Upper lobe of left lung (tissue), 4 donors: Measurements from ENCODE around the gene LGALS1.

Experiments
- EP300 ChIP-seq, 4 donors: sonication (generic); formaldehyde crosslinking; IDR thresholded peaks; one replicate each; pipeline ENCODE4 v1.5.1; 2017; ENCODE audit warnings: antibody characterized with exemption in 4 of 4, control low read depth in 2 of 4
- POLR2AphosphoS5 ChIP-seq, 2 donors: sonication (generic); formaldehyde crosslinking; IDR thresholded peaks; one replicate each; pipeline ENCODE4 v1.5.1; 2017; ENCODE audit warnings: antibody characterized with exemption in 2 of 2
- TF ChIP-seq, protein P1 (sequence below), 6 experiments: fragments of 450-650 bp in 4 of 6; fragments of 200-600 bp in 2 of 6; sonication (generic) in 2 of 6; IDR thresholded peaks; one replicate each; pipeline ENCODE4 v1.5.1; 2016 to 2019; ENCODE audit warnings: antibody characterized with exemption in 6 of 6

DNA sequence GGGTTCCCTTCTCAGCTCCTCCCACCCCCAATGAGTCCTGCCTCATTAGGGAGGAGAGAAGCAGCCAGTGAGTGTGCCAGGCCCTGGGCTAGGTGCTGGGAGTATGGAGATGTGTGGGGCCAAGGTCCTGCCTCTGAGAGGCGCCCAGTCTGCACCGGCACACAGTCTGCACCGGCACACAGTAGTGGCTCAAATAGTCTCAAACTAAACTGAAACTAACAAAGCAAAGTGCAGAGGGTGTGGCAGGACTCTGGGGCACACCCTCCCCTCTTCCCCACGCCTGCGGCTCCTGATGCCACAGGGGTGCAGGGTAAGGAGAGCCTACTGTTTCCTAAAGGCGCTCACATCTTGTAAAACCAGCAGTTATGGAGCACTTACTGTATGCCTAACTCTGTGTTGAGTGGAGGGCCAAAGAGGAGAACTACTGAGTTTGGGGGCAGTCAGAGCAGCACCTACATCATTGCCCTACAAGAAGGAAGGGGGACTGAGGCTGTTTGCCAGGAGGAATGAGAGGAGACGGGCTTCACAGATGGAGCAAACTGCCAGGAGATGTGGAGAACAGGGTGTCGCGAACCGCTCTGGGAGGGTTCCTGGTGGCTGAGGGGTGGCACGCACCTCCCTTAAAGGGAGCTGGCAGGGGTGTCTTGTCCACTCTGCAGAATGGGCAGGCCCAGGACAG lies 36.9 kb upstream of the LGALS1 start:
- TF ChIP-seq, protein P1, sequence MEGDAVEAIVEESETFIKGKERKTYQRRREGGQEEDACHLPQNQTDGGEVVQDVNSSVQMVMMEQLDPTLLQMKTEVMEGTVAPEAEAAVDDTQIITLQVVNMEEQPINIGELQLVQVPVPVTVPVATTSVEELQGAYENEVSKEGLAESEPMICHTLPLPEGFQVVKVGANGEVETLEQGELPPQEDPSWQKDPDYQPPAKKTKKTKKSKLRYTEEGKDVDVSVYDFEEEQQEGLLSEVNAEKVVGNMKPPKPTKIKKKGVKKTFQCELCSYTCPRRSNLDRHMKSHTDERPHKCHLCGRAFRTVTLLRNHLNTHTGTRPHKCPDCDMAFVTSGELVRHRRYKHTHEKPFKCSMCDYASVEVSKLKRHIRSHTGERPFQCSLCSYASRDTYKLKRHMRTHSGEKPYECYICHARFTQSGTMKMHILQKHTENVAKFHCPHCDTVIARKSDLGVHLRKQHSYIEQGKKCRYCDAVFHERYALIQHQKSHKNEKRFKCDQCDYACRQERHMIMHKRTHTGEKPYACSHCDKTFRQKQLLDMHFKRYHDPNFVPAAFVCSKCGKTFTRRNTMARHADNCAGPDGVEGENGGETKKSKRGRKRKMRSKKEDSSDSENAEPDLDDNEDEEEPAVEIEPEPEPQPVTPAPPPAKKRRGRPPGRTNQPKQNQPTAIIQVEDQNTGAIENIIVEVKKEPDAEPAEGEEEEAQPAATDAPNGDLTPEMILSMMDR (IDR thresholded peaks at IDR 0.05): no peak
- TF ChIP-seq EP300 (IDR thresholded peaks at IDR 0.05) (no peak), POLR2AphosphoS5 (IDR thresholded peaks at IDR 0.05) (no peak)
